HG03039 (cell line): Measurements from ENCODE around the gene ASPDH.

Experiments used
- ATAC-seq: cut with Tn5 transposase; IDR thresholded peaks from one replicate; pipeline ENCODE4 v1.9.1; 2021; ENCODE audit warnings: mild to moderate bottlenecking, moderate library complexity; ENCODE audit not compliant: unreplicated experiment

Gene ASPDH

GRCh38 chr19:50498219-50499056, 15.3 kb downstream of the ASPDH start:
- ATAC-seq, result no peak

DNA sequence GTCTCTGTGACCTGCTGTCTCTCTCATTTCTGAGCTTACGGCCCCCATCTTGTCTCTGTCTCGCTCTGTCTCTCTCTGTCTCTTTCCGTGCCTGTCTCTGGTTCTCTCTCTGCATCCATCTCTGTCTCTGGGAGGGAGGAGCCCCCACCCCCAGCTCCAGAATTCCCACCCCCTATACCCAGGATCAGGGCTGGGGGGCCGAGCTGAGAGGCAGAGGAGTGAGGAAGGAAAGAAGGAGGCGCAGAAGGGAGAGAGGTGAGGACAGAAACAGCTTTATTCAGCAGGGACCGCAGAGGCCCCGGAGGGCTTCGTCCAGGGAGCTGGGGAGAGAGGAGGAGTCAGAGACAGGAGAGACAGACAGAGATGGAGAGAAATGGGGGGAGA, 16.7 kb downstream of the ASPDH start:
- no peak for ATAC-seq

DNA sequence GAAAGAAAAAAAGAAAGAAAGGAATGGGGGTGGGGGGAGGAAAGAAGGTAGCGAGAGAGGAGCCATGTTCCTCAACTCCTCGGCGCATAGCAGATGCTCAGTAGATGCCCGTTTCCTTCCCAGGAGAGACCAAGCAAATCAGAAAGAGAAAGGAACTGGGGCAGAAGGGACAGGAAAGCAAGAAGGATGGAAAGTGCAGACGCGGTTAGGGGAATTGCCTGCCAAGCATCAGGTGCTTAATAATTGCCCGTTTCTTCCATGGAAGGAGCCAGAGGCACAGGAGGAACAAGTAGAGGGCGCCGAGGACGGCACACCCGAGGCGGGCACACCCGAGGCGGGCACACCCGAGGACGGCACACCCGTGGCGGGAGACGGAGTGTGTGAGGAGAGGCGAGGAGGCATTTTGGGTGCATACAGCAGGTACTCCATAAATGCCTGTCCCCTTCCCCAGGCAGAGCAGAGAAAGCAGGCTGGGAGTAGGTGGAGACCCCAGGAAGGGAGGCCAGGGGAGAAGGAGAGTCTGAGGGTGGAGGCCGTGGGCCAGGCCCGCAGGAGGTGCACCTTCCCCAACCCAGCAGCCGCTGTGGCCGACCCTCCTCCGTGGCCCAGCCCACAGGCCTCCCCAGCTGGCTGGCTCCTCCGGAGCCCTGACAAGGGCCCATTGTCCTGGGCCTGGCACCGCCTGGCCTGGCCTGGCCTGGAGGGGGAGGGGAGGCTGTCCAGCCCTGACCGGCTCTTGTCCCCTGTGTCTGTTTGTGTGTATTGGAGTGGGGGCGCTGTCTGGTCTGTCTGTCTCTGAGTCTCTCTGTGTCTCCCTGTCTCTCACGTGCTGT, 17.3 kb downstream of the ASPDH start:
- no peak for ATAC-seq

DNA sequence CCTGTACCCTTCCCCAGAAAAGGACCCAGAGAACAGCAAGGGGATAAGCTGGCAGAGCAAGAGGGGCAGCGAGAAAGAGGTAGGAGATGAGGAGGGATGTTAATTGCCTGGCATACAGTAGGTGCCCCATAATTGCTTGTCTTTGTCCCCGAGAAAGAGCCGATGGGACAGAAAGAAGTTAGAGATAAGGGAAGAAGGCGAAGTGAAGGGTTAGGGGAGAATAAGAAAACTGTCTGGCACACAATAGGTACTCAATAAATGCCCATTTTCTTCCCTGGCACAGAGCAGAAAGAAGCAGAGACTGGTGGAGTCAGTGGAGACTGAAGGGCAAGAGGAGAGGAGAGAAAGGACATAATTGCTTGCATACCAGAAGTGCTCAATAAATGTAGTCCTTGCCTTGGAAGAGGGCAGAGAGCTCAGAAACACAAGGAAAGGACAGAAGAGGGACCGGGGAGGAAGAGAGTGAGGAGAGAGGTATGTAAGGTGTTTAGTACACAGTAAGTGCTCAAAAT, 18.6 kb downstream of the ASPDH start:
- no peak for ATAC-seq

GRCh38 chr19:50494186-50495019, 19.3 kb downstream of the ASPDH start:
- no peak for ATAC-seq

DNA sequence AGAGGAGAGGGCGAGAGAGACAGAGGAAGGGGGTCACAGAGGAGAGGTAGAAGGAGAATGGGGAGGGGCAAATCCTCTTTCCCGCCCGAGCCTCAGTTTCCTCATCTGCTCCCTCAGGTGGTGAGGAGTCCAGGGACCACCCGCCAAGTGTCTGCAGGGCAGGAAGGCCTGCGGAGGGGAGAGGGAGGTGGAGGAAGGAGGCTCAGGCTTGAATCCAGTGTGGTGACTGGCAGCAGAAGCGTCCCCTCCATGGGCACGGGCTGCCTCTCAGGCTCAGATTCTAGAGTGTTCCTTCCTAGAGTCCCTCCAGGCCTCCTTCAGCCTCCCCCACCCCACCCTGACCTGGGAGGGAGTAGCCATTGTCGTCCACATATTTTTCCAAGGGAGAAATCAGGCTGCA, 20.5 kb downstream of the ASPDH start:
- no peak for ATAC-seq

DNA sequence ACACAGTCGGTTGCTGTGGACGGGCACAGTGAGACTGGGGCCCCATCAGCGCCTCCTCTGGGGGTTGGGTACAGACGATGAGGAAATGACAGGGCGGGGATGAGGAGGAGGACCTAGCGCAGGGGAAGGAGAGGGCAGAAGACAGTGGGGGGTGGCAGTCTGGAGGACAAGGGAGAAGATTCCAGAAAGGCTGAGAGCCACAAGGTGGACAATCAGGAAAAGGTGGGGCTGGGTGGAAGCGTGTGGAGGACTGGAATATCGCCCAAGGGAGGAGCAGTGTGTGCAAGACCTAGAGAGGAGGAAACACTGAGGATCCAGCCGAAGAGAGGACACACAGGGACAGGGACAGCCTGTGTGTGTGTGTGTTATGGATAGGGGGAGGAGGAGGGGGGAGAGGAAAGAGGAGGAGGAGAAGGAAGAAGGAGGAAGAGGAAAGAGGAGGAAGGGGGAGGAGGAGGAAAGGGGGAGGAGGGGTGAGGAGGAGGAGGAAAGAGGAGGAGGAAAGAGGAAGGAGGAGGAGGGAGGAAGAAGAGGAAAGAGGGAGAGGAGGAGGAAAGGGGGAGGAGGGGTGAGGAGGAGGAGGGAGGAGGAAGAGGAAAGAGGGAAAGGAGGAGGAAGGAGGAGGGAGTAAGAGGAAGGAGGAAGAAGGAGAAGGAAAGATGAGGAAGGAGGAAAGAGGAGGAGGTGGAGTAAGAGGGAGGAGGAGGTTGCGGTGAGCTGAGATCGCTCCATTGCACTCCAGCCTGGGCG, 21.2 kb downstream of the ASPDH start:
- ATAC-seq, result no peak

DNA sequence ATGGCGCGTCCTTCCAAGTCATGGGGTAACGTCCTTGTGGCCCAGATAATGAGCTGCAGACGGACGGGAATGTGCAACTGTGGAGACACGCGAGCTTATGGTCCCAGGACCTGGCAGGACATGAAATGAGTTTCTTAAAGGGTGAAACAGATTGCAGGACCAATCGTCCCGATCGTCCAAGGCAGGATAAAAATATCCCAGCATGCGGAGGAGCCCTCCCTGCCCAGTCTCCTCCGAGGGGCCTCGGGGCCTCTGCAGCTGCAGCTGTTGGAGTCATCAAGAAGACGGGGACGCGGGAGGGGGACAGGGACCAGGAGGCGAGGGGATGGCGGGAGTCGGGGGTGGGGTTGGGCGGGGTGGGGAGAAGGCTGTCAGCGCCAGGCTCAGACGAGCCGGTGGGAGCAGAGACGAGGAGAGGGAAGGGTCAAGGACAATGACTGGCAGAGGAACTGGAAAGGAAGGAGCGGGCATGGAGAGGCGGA, 22.7 kb downstream of the ASPDH start:
- no peak for ATAC-seq

- no peak for ATAC-seq
These were observed 23.3 kb downstream of the ASPDH start for GRCh38 chr19:50490411-50490811.

DNA sequence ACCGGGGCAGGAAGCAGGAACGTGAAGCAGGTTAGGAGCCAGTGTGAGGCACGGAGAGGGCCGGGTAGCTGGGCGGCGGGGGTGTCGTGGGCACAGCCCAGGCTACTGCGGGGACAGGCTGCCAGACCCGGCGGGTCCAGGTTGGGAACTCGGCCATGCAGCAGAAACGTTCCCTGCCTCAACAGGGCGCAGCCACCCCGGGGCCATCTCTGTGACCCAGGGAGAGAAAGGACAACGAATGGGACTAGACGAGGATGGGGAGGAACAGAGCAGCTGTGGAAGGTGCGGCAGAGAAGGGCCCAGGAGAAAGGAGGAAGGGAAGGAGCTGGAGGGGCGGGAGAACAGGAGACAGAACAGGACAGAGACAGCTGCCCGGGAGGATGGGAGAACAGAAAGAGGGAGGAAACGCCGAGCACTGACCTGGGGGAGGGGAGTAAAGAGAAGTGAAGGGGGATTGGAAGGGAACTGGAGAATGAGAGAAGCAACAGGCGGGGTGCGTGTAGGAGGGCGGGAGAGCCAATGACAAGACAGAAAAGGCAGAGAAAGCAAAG, 24.2 kb downstream of the ASPDH start:
- ATAC-seq, result no peak

GRCh38 chr19:50488389-50489194, 25.1 kb downstream of the ASPDH start:
- no peak for ATAC-seq

GRCh38 chr19:50486823-50487515, 26.7 kb downstream of the ASPDH start:
- ATAC-seq, result no peak

GRCh38 chr19:50485284-50485955, 28.3 kb downstream of the ASPDH start:
- no peak for ATAC-seq

DNA sequence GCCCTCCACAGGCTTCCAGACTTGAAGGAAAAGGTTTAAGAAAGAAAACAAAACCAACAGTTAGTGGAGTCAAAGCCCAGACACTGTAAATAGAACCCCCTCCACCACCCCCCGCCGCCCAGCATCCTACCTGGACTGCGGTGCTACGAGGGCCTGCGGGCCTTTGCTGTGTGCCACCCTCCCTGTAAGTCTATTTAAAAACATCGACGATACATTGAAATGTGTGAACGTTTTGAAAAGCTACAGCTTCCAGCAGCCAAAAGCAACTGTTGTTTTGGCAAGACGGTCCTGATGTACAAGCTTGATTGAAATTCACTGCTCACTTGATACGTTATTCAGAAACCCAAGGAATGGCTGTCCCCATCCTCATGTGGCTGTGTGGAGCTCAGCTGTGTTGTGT, 30.8 kb downstream of the ASPDH start:
- no peak for ATAC-seq

DNA sequence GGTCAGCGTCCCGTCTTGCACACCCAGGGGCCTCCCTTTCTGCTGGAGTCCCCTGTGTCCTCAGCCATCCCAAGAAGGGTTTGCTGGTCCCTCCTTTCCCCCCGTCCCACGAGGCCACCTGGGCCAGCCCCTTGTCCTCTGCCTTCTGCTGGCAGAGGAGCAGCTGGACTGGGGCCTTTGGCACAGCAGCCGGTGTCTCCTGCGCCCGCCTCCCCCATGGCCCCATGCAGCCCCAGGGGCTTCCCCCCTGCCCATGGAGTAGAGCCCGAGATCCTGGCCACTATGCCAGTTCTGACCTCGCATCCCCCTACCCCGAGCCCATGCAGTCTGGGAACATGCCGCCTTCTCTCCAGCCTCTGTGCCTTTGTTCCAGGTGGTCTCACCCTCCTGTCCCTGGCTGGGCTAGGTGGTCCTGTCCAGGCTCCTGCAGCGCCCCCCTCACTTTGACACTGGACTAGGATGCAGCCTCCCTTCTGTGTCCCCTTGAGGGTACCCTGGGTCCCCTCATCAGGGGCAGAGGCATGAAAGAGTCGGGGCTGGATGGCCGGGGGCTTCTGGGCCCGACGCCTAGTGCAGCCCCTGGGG, 31.4 kb downstream of the ASPDH start:
- ATAC-seq, result no peak

- ATAC-seq, result no peak
These were observed 32.2 kb downstream of the ASPDH start for GRCh38 chr19:50481351-50482149.
